D721Med (cell line): ENCODE results near the gene PSPC1.
"Not testable (repeated sequence)": the region's sequence is repeated elsewhere in the genome, so short reads cannot be mapped to it uniquely, and the experiment has no call there.

Experiments used
- DNase-seq: peaks from one replicate; pipeline ENCODE4 v3.0.0; 2011; ENCODE audit warnings: low spot score; ENCODE audit not compliant: insufficient read length
- FAIRE-seq: peaks from 2 replicates; lab custom pipeline; 2011; peaks lifted over from hg19 to GRCh38; lab: Jason Lieb, UNC
- CTCF ChIP-seq: IDR thresholded peaks from 2 replicates; pipeline ENCODE4 v1.5.1; 2012; ENCODE audit warnings: mild to moderate bottlenecking, control low read depth; ENCODE audit not compliant: insufficient read depth; ENCODE audit errors: missing control alignments

The PSPC1 gene

GRCh38 chr13:19782727-19783682 is at the start of gene PSPC1:
PSPC1 (minus strand) TSS chr13:19782945; CDS start chr13:19782757, 188 bp downstream.
- FAIRE-seq (peak; percentile 80), DNase-seq (peak; percentile 90)

- TF ChIP-seq CTCF = no peak
- no peak for DNase-seq
- FAIRE-seq = no peak
Observed at GRCh38 chr13:19822673-19823072, 39.9 kb upstream of the PSPC1 start.

- FAIRE-seq (no peak), DNase-seq (no peak)
- TF ChIP-seq CTCF = peak; percentile 17
Observed at GRCh38 chr13:19818223-19818842, 35.6 kb upstream of the PSPC1 start.

- TF ChIP-seq CTCF = no peak
- DNase-seq (no peak), FAIRE-seq (no peak)
Observed at GRCh38 chr13:19817510-19818158, 34.9 kb upstream of the PSPC1 start.

GRCh38 chr13:19817106-19817505 is 34.4 kb upstream of the PSPC1 start:
- TF ChIP-seq CTCF = no peak
- no peak for DNase-seq
- FAIRE-seq = no peak

- not testable (repeated sequence) for FAIRE-seq, DNase-seq
Observed at GRCh38 chr13:19815842-19816241, 33.1 kb upstream of the PSPC1 start.

GRCh38 chr13:19810996-19811881 is 28.5 kb upstream of the PSPC1 start:
- TF ChIP-seq CTCF = no peak
- no peak for DNase-seq
- no peak for FAIRE-seq
